Activated T-cell treated with anti-CD3 and anti-CD28 coated beads for 1 hour (primary cell): ENCODE results near the gene RALGPS2.

ENCODE experiments used
- DNase-seq: peaks from one replicate; pipeline ENCODE4 v3.0.0-alpha.2; 2020; ENCODE audit warnings: low read depth

Gene RALGPS2

GRCh38 chr1:178921499-178921898, 196.5 kb downstream of the RALGPS2 start:
- no peak for DNase-seq

DNA sequence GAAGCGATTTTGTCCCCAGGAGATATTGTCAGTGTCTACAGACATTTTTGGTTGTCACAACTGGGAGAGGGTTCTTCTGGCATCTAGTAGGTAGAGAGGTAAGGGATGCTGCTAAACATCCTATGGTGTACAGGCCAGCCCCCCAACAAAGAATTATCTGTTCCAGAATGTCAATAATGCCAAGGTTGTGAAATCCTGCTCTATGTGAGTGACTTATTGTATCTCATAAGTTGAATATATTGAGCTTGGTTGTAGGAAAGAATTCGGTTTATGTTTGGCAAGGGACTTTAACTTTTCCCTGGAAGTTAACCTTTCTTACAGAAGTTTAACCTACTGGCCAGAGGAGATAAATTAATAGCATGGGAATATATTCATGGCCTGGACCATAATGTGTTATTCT, 198.5 kb downstream of the RALGPS2 start:
- no peak for DNase-seq

GRCh38 chr1:178926046-178926445, 201.0 kb downstream of the RALGPS2 start:
- no peak for DNase-seq

DNA sequence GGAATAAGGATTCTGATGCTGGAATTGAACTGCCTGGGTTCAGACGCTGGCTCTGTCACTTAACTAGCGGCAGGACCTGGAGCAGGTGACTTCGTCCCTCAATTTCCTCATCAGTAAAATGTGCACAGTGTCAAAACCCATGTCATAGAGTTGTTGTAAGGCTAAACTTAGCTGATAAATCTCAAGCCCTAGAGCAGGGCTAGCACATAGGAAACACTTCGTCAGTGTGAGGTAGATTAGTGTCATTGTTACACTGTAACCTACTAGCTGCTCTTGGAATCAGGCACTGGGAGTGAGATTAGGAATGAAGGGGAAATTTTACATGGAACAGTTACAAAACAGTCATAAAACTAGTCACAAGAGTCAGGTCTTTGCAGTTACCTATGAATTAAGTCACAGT, 202.0 kb downstream of the RALGPS2 start:
- DNase-seq = no peak

DNA sequence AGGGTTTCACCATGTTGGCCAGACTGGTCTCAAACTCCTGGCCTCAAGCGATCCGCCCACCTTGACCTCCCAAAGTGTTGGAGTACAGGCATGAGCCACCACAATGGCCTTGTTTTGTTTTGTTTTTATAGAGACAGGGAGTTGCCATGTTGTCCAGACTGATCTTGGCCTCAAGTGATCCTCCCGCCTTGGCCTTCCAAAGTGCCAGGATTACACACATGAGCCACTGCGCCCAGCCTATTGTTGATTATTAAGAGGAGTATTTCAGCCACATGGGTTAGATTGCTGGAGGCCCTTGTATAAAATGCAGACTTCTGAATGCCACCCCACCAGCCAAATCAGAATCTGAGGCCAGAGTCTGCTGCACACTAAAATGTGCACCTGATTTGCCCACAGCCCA, 203.0 kb downstream of the RALGPS2 start:
- DNase-seq = no peak

DNA sequence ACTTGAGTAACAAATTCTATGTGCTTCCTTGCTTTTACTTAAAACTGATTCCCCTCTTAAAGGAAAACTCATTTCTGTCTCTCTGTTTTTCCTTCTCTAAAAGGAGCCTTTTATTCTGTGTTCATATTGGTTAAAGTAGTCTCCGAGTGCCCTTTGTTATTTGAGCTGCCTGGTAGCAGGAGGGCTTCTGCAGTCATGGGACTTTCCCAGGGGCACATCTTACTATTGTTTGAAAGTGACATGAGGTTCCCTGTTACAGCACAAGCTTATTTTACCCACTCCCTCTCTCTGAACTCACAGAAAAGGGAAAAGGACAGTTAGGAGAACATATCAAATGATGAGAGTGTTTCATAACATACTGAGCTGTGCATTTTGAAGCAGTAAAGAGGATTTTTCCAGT, 203.9 kb downstream of the RALGPS2 start:
- no peak for DNase-seq

- DNase-seq = no peak
These were observed 207.0 kb downstream of the RALGPS2 start for GRCh38 chr1:178931858-178932551.

DNA sequence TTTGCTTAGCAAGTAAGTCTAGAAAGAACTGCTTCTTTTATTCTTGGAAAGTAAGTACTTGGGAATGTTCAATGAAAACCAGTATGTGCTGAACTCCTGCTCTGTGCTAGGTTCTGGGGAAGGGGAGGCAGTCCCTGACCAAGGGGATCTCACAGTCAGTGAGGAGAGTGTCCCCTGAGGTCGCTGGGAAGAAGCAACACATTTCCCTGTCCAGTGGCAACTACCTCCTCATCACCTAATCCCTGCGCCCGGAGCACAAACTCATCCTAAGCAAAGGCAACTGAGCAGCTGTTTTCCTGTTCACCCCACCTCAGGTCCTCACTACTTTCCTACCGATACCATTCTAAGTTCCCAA, 207.5 kb downstream of the RALGPS2 start:
- no peak for DNase-seq

DNA sequence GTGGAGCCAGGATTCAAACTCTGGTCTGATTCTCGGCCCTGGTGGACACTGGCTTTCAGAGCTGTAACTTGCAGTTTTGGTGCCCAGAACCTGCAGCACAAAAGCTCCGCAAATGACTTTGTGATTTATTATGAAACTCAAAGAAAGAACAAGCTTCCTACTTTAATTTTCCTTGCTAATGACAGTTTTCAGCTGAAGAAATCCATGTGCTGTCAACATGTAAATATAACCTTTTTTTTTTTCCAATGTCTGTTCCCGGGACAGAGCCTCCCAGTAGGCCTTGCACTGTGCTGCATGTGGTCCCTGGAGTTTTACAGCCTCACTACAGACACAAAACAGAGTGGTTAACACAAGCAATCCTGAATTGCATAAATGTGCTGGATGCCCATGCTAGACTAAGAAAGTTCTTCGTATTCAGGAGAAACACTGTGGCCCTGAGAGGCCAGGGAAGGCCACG, 208.1 kb downstream of the RALGPS2 start:
- DNase-seq = no peak

DNA sequence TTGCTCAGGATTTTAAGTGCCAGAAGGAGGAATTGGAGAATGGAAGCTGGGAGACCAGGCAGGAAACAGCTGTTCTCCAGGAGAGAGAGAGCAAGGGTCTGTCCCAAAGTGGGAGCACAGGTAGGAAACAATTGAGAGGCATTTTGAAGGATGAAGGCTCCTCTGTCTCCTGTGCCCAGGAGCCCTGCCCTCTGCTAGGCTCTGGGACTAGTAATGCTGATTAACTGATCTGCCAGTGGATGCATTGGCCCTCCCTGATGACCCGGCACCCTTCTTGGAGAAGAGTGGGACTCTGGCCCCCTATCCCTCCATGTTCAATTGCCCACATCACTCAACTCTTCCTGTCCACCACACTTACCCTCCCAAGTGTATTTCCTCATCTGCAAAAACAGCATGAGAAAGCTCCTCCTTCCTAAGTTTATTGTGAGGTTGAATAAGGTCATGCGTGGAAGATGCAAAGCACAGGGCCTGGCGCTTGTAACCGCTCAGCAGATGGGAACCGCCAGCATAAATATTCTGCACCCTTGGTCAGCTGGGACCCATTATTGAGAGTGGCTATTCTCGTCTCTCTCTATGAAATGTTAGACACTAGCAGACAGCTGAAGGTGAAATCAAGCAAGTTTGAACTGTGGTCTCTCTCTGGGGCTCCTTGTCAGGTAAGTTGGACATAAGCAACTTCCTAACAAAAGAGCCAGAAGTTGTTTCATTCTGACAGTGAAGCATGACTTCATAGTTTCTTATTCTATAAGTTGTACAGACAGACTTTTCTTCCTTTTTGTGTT, 208.9 kb downstream of the RALGPS2 start:
- DNase-seq = no peak

DNA sequence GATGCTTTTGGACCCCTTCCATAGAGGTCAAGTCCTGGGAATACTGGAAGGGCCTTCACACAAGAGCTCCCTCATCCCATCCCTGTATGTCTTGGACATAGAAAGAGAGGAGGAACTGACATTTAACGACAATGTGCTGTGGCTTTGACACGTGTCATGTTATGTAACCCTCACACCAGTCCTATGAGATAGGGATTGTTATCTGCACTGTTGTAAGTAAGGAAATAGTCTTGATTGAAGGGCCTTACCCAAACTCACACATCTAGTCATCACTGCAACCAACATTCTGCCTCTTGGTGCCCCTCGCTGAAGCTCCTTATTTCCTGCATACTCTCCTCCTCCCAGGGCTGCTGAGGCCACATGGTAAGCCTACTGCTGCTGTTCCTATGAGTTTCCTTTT, 209.5 kb downstream of the RALGPS2 start:
- no peak for DNase-seq

GRCh38 chr1:178935610-178936009, 210.6 kb downstream of the RALGPS2 start:
- no peak for DNase-seq

- no peak for DNase-seq
These were observed 212.7 kb downstream of the RALGPS2 start for GRCh38 chr1:178937695-178938094.

DNA sequence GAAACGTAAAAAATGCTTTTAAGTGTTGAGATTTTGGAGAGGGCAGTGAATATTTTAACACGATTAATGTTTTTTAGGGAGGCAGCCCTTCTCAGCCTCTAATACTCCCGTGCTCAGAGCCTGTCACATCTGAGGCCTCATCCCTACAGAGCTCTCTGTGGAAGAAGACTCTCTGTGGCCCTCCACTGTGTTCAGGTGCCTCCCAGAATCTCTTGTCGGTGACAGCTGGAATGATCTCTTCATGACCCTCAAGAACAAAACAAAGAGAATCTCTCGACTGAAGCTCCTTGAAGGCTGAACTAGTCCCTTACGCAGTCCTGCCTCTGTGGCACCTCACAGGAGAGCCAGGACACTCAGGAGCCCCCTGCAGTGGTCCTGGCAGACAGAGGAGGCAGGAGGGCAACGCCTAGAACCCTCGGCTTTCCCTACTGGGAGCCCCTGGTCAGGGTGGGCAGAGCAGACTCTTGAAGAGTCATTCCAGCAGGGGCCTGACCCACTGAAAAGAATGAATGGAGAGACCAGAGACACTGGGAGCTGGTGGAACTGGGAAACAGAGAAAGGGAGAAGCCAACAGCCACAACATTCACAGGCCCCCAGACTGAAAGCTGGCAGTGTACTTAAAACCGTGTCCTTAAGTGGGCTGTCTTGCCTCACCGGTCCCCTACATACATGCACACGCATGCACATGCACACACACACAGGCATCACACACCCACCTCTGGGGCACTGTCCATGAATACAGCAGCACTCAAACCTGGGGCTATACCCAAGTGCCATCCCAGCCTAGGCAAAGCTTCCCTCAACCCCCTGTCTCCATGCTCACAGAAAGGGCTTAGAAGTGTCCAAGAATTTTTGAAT, 213.3 kb downstream of the RALGPS2 start:
- DNase-seq = no peak

DNA sequence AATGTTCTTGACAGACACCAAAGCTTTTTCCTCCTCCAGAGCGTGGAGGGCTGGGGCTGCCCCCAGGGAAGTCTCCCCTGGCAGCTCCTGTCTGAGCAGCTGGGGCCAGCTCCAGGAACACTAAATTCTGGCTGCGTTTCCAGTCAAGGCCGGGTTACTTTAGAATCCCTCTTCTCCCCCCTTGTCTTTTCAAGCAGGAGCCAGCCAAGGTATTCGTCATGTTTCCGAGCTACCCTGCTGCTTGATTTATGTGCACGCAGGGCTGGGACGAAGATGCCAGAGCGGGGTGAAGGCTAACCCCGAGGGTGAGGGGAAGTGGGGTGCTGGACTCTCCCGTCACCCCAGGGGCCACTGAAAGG, 213.9 kb downstream of the RALGPS2 start:
- DNase-seq = no peak

DNA sequence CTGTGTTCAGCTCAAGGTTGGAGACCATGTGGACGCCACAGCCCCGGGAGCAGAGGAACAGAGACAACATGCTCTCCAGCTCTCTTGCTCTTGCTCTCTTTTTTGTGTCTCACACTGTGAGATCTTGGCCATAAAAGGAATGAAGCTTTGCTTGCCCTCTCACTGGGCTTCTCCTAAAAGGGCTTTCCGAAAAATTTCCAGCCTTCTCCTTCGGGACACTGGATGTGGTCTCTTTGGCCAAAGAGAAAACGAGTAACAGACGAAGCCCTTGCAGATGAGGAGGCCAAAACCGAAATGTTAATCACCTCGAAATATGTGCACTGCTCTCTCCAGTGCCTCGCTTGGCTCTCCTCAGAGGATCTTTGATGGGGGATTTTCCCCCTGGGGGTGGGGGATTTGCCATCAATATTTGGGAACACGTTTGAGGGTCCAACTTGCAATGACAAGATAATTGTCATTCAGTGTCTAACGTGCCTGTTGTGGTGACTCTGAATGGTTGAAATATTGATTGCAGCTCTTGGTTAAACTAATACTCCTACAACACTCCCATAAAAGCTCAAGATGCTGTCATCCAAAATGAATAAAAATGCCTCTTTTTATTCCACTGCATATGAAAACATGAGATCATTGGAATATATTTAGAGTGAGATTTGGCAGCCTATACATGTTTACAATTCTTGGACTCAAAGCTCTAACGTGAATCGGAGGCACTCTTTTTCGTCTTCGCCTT, 214.5 kb downstream of the RALGPS2 start:
- no peak for DNase-seq

- no peak for DNase-seq
These were observed 215.2 kb downstream of the RALGPS2 start for GRCh38 chr1:178940068-178940765.

- DNase-seq = no peak
These were observed 216.2 kb downstream of the RALGPS2 start for GRCh38 chr1:178941261-178941689.

DNA sequence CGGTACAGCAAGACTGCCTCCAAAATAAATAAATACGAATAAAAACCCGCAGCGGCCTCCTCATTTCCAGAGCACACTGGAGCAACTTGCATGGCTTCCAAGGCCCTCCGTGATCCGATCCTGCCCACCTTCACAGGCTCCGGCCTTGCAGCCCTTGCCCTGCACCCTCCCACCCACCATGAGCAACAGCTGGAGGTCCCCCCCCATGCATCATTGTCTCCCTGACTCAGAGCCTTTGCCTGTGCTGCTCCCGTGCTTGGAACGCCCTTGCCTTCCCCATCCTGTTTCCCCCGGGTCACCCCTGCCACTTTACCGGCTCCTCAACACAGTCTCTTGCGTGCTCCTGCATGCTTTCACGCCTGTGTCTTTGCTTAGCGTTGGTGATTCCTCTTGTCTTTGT, 216.8 kb downstream of the RALGPS2 start:
- no peak for DNase-seq

DNA sequence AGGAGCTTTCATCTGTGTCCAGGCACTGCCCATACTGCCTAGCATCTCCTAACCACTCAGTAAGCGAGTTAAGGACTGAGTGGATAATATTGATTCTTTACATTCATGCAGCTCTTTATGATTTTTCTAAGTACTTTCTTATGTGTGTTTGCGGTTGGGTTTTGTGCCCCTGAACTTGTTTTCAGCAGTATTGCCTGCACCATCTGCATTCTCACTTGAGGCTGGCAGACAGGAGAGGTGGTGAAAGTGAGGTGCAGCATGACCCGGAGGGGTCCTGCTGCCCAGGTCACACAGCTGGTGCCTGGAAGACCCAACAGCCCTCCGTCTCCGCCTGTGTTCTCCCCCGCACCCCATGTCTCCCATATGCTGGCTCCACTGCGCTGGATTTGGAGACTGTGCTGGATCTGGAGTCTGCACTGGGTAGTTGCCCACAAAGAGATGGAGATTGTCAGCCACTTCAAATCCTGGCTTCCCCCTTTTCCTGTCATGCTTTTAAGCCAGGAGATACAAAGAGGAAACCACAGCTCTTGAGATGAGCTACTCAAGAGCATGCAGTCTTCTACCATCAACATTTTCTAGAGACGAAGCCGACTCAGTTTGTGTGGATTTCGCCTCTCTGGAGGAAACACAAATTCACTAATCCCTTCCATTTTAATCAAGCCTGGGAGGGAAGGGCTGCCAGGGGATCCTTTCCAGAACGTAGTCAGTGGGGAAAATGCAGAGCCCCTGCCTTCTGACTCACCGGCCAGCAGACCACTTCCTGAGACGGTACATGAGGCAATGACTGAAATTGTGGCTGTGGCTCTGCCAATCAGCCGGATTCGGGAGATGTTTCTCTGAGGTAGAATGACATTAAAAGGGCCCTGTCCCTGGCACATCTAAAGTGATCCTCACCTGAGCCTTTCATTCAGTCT, 217.5 kb downstream of the RALGPS2 start:
- DNase-seq = no peak
